Omental fat pad (tissue), 4 donors: ENCODE data around the gene TTYH1. TPM values are rescaled to one million over a fixed set of nuclear protein-coding genes. Genes with fewer than 3 reads are reported as not detected.

Source experiments
- ATAC-seq: fragments of 150-250 bp; one replicate; pipeline ENCODE4 v1.9.1; 2016; ENCODE audit warnings: mild to moderate bottlenecking, moderate library complexity; ENCODE audit not compliant: low FRiP score
- DNase-seq: peaks from one replicate; pipeline ENCODE4 v3.0.0-alpha.2; 2019; ENCODE audit warnings: low spot score
- total RNA-seq, 4 donors: library from RNA; depleted of rRNA; stranded (reverse); fragments of >200 nt; gene quantifications; one replicate each; pipeline ENCODE4 v1.1.0, GENCODE V29; 2016
- TF ChIP-seq, protein P1 (sequence below), 3 donors: fragments of 450-650 bp; IDR thresholded peaks; one replicate each; pipeline ENCODE4 v1.5.1; 2016 to 2017; ENCODE audit warnings: antibody characterized with exemption in 3 of 3, mild to moderate bottlenecking in 3 of 3, moderate library complexity in 2 of 3

Gene TTYH1
- total RNA-seq, 4 donors from 2014 or later, result 0.28 to 0.84 TPM; not detected in 2

DNA sequence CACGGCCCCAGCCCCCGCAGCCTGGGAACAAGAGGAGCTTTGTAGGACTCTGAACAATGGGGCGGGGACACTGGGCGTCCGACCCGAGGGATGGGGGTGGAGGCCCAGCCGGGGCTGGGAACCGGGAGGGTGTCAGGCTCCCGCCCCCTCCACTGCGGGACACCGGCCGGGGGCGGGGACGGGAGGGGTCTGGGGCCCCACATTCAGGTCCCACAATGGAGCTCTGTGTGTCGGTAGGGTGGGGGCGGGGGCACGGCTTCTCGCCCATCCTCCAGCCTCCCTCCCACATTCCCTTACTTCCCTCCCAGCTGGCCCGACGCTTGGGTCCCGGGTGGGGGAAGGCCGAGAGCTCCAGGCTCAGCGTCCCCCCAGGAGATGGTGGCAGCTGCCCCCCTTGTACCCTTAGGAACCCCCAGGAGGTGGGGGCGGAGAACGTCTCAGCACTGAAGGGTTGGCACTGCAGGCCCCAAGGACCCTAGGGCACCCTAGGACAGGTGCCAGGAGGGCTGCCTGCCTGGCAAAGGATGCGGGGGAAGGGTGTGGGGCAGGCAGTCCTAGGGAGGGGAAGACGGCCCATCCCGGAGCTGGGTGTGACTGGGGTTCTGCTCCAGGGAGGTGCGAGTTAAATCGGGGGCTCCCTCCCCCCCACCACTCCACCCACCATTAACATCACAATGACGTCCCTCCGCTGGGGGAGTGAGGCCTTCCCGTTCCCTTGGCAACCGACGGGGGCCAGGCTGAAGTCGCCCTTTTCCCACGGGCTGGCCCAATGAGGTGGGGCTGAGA is 5.3 kb downstream of the TTYH1 start:
- DNase-seq, result no peak
- TF ChIP-seq, protein P1, sequence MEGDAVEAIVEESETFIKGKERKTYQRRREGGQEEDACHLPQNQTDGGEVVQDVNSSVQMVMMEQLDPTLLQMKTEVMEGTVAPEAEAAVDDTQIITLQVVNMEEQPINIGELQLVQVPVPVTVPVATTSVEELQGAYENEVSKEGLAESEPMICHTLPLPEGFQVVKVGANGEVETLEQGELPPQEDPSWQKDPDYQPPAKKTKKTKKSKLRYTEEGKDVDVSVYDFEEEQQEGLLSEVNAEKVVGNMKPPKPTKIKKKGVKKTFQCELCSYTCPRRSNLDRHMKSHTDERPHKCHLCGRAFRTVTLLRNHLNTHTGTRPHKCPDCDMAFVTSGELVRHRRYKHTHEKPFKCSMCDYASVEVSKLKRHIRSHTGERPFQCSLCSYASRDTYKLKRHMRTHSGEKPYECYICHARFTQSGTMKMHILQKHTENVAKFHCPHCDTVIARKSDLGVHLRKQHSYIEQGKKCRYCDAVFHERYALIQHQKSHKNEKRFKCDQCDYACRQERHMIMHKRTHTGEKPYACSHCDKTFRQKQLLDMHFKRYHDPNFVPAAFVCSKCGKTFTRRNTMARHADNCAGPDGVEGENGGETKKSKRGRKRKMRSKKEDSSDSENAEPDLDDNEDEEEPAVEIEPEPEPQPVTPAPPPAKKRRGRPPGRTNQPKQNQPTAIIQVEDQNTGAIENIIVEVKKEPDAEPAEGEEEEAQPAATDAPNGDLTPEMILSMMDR (IDR thresholded peaks at IDR 0.05), result no peak
- peak; percentile 11 for ATAC-seq

DNA sequence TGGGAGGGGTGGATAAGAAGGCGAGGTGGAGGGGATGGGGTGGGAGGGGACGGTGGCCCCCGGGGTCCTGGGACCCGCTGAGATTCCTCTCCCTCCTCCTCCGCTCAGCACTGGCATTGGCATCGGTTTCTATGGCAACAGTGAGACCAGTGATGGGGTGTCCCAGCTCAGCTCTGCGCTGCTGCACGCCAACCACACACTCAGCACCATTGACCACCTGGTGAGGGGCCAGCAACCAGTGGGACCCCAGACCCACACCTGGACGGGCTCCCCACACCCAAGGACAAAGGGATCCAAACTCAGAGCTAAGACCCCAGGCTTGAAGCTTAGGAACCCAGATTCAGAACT is 5.9 kb downstream of the TTYH1 start:
- TF ChIP-seq, protein P1 (IDR thresholded peaks at IDR 0.05), result no peak
- DNase-seq (no peak), ATAC-seq (peak; percentile 11)

DNA sequence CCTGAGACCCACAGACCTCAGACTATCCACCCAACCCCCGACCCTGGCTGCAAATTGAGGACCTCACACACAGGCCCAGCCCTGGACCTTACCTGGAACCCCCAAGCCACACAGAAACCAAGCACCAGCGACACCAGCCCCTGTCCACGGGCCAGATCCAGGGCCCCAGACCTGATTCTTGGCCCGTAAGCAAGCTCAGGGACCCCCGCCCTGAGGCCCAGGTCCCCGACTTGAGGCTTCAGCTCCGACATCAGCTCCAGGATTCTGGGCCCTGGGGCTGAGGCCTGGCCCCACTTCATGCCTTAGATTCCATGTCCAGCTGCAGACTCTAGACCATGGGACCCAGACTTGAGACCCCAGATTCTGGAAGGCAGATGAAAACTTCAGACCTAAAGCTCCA is 6.3 kb downstream of the TTYH1 start:
- TF ChIP-seq, protein P1 (IDR thresholded peaks at IDR 0.05), result no peak
- ATAC-seq (no peak), DNase-seq (no peak)

DNA sequence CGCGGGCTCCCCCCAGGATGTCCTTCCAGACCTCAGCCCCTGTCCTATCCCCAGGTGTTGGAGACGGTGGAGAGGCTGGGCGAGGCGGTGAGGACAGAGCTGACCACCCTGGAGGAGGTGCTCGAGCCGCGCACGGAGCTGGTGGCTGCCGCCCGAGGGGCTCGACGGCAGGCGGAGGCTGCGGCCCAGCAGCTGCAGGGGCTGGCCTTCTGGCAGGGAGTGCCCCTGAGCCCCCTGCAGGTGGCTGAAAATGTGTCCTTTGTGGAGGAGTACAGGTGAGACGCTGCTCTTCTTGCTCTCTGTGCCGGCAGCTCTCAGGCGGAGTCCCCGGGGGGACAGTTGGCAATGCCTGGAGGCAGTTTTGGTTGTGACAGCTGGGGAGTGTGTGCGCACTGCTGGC is 6.9 kb downstream of the TTYH1 start:
- no peak for ATAC-seq
- TF ChIP-seq, protein P1 (IDR thresholded peaks at IDR 0.05), result no peak
- no peak for DNase-seq

DNA sequence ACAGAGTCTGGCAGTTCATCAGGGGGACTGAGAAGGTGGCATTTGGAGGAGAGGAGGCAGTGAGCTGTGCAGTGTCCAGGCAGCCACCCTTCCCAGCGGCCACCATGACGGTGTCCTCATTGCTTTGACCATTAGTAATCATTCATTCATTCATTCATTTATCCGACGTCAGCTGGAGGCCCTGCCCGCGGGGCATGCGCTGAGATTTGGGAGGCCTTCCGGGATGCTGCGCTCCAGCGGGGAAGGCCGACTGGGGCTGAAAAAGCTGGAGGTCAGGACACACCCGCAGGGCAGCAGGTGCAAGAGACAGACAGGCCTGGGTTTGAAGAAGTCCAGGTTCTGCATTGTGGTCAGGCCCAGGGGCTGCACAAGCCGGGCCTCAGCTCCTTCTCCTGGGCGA is 8.9 kb downstream of the TTYH1 start:
- TF ChIP-seq, protein P1 (IDR thresholded peaks at IDR 0.05), result no peak
- ATAC-seq (no peak), DNase-seq (no peak)

DNA sequence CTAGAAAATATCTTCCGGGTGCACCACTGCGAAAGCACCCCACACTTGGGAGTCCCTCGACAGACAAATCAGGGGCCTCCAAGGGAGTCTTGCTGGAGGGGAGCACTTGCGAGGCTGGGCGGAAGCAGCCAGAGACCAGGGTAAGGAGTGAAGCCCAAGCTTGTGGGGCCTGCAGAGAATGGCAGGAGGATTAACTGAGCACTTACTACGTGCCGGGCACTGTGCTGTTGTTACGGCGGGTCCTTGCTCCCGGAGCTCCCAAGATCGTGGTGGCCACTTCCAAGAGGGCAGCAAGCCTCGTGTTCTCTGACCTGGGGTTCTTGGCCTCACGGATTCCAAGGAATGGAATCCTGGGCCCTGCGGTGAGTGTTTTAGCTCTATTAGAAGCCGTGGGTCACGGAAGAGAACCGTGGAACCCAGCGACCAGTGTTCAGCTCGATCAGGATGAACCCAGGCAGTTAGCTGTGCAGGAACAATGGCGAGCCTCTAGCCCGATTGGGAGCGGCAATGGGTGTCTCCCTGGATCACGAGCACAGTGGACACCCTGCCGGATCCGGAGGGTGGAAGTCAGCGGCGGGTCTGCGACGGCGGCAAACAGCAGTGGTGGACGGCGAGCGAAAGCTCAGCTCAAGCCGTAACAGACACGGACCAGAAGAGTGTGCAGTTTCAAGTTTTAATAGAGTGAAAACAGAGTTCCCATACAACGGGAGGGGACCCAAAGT is 9.6 kb downstream of the TTYH1 start:
- ATAC-seq (no peak), DNase-seq (no peak)
- TF ChIP-seq, protein P1 (IDR thresholded peaks at IDR 0.05), result no peak

DNA sequence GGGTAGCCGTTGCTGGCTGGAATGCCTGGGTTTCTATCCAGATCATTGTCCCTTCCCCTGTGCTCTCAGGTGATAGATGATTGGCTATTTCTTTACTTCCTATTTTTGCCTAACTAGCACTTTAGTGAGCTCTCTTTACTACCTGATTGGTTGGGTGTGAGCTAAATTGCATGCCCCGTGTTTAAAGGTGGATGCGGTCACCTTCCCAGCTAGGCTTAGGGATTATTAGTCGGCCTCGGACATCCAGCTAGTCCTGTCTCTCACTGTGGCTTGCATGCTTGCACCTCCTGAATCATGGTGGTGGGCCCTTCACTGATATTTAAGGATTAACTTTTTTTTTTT is 10.1 kb downstream of the TTYH1 start:
- DNase-seq (no peak), ATAC-seq (no peak)
- TF ChIP-seq, protein P1 (IDR thresholded peaks at IDR 0.05), result no peak
